Caco-2 (cell line): ENCODE data around the gene MTMR11. TPM values are rescaled to one million over a fixed set of nuclear protein-coding genes. Genes with fewer than 3 reads are reported as not detected.
"Not testable (repeated sequence)": the region's sequence is repeated elsewhere in the genome, so short reads cannot be mapped to it uniquely, and the experiment has no call there.

Source experiments
- BruUV-seq: library from RNA; stranded (reverse); fragments of 400-500 nt; replicated peaks from 2 replicates; lab custom pipeline; 2021; lab: Mats Ljungman, UMichigan
- CTCF ChIA-PET: fragments of 300-600 bp; sonication (Branson Sonifier 250); formaldehyde crosslinking; loops from one replicate; lab custom pipeline; 2022; ENCODE audit warnings: antibody characterized with exemption; lab: Charles Lee
- POLR2A ChIA-PET: fragments of 300-600 bp; sonication (Branson Sonifier 250); formaldehyde crosslinking; loops from one replicate; lab custom pipeline; 2022; ENCODE audit warnings: antibody characterized with exemption; lab: Charles Lee
- DNase-seq, 2 experiments: peaks; one replicate each; pipeline versions ENCODE4 v3.0.0 to v3.0.0-alpha.2; 2020 to 2022
- H3K27me3 ChIP-seq: replicated peaks from 2 replicates; pipeline ENCODE4 v1.6.0; 2011; ENCODE audit warnings: low read length; ENCODE audit not compliant: control insufficient read depth, insufficient read depth
- H3K36me3 ChIP-seq: 2 replicates; pipeline ENCODE4 v1.5.1; 2011; ENCODE audit warnings: low read length; ENCODE audit not compliant: control insufficient read depth, insufficient read depth
- H3K4me1 ChIP-seq: fragments of 250-450 bp; sonication (Bioruptor Pico); 2 replicates; pipeline ENCODE4 v1.5.1; 2020; ENCODE audit warnings: mild to moderate bottlenecking
- H3K4me3 ChIP-seq: 2 replicates; pipeline ENCODE4 v1.5.1; 2011; ENCODE audit warnings: low read depth, mild to moderate bottlenecking, control low read depth, low read length
- H3K9me3 ChIP-seq: fragments of 250-450 bp; sonication (Bioruptor Pico); 2 replicates; pipeline ENCODE4 v1.5.1; 2020; ENCODE audit warnings: mild to moderate bottlenecking, moderate library complexity
- H3K27ac Mint-ChIP-seq: one replicate; pipeline ENCODE4 v1.8.0; 2022; ENCODE audit warnings: mixed read lengths; ENCODE audit not compliant: unreplicated experiment
- H3K27me3 Mint-ChIP-seq: one replicate; pipeline ENCODE4 v1.8.0; 2022; ENCODE audit warnings: mixed read lengths; ENCODE audit not compliant: insufficient read depth, unreplicated experiment
- H3K36me3 Mint-ChIP-seq: one replicate; pipeline ENCODE4 v1.8.0; 2022; ENCODE audit warnings: mild to moderate bottlenecking, mixed read lengths; ENCODE audit not compliant: insufficient read depth, unreplicated experiment
- H3K4me1 Mint-ChIP-seq: one replicate; pipeline ENCODE4 v1.8.0; 2022; ENCODE audit warnings: low read depth, mixed read lengths; ENCODE audit not compliant: unreplicated experiment
- H3K4me3 Mint-ChIP-seq: one replicate; pipeline ENCODE4 v1.8.0; 2022; ENCODE audit warnings: mild to moderate bottlenecking, moderate library complexity, mixed read lengths; ENCODE audit not compliant: unreplicated experiment
- H3K9me3 Mint-ChIP-seq: one replicate; pipeline ENCODE4 v1.8.0; 2022; ENCODE audit warnings: mixed read lengths; ENCODE audit not compliant: unreplicated experiment
- intact Hi-C: fragments of 100-400 bp; cut with micrococcal nuclease; formaldehyde crosslinking; loops from one replicate; pipeline ENCODE4 v1.10.0; 2022; ENCODE audit not compliant: unreplicated experiment
- total RNA-seq: library from RNA; stranded (reverse); gene quantifications from 2 replicates; pipeline ENCODE4 v1.2.3, GENCODE V29; 2022
- TF ChIP-seq, protein P1 (sequence below), 2 experiments: fragments of 200-600 bp in 1 of 2; IDR thresholded peaks; 1 replicate in 1 of 2; 2 replicates in 1 of 2; pipeline versions ENCODE4 v1.5.1 to v1.8.0; 2011 to 2022; ENCODE audit warnings: antibody characterized with exemption in 1 of 2, control low read depth in 1 of 2, inconsistent platforms in 1 of 2, low read depth in 1 of 2, low read length in 1 of 2, mild to moderate bottlenecking in 1 of 2, moderate library complexity in 1 of 2; ENCODE audit not compliant: insufficient read depth in 1 of 2, severe bottlenecking in 1 of 2, unreplicated experiment in 1 of 2

Gene MTMR11
- total RNA-seq, 1 experiment from 2014 or later = 2.2 TPM

DNA sequence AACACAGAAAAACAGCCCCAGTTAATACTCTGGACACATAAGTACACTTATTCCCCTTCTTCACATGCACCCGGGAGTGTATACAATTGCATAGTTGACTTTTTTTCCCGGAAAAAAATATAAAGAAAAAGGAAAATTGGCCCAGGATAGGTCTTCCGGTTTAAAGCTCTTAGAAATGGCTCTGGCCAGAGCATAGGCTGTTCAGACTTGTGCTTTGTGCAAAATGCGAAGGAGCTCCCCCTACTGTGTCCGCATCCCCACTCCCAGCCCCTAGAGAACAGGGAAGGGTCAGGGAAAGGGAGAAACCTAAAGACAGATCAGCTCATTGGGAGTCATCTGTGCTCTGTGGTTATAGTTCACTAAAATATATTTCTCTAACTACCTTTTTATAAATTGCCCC, 5.5 kb upstream of the MTMR11 start:
- H3K27ac Mint-ChIP-seq = no peak overlapping the region

DNA sequence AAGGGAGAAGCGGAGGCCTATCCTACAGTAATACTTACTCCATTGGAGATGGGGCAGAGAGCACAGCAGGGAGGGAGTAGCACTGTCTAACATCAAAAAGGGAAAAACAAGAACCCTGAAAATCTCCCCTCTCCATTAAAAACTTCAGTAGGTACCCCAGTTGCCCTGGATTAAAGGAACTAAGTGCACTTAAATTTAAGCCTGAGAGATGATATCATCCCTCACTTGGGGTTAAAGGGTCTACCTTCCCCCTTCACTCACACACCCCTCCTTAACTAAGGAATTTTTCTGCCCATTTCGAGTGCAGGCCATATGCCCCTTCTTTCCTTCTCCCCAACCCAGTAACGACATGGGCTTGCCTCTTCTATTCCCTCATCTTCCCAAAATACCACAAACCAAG, 3.7 kb upstream of the MTMR11 start:
- Mint-ChIP-seq H3K4me1 (peaks cover 32% of the 10 kb centered on the region), H3K4me3 (no peak overlapping the region), H3K9me3 (no peaks in the 10 kb centered on the region), H3K27ac (no peak overlapping the region), H3K27me3 (no peaks in the 10 kb centered on the region), H3K36me3 (peaks cover 32% of the 10 kb centered on the region)
- peaks cover 37% of the 10 kb centered on the region for H3K4me1 ChIP-seq
- ChIA-PET POLR2A (no interaction called here), CTCF (interaction anchor here (0.6 kb wide), 1 partner anchor 42 kb away, joined by 3 read pairs; no protein-coding TSS in a partner anchor)
- no peaks in the 10 kb centered on the region for H3K27me3 ChIP-seq
- H3K36me3 ChIP-seq = no peaks in the 10 kb centered on the region
- no peaks in the 10 kb centered on the region for H3K9me3 ChIP-seq
- DNase-seq = no peak
- intact Hi-C loops = no loop called here
- no peak overlapping the region for H3K4me3 ChIP-seq
- no TSS peak for BruUV-seq
- TF ChIP-seq, protein P1, sequence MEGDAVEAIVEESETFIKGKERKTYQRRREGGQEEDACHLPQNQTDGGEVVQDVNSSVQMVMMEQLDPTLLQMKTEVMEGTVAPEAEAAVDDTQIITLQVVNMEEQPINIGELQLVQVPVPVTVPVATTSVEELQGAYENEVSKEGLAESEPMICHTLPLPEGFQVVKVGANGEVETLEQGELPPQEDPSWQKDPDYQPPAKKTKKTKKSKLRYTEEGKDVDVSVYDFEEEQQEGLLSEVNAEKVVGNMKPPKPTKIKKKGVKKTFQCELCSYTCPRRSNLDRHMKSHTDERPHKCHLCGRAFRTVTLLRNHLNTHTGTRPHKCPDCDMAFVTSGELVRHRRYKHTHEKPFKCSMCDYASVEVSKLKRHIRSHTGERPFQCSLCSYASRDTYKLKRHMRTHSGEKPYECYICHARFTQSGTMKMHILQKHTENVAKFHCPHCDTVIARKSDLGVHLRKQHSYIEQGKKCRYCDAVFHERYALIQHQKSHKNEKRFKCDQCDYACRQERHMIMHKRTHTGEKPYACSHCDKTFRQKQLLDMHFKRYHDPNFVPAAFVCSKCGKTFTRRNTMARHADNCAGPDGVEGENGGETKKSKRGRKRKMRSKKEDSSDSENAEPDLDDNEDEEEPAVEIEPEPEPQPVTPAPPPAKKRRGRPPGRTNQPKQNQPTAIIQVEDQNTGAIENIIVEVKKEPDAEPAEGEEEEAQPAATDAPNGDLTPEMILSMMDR (IDR thresholded peaks at IDR 0.05; ENCODE audit: insufficient read depth in 1 of 2, low read depth in 1 of 2, low read length in 1 of 2, severe bottlenecking in 1 of 2, unreplicated experiment in 1 of 2) = no peak

More for the DNA sequence above, 5.5 kb upstream of the MTMR11 start:
- Mint-ChIP-seq H3K4me1 (peaks cover 14% of the 10 kb centered on the region), H3K4me3 (no peak overlapping the region), H3K36me3 (peaks cover 37% of the 10 kb centered on the region), H3K27me3 (no peaks in the 10 kb centered on the region), H3K9me3 (no peaks in the 10 kb centered on the region)
- Histone ChIP-seq H3K9me3 (no peaks in the 10 kb centered on the region), H3K4me1 (peaks cover 22% of the 10 kb centered on the region), H3K27me3 (no peaks in the 10 kb centered on the region), H3K36me3 (no peaks in the 10 kb centered on the region), H3K4me3 (no peak overlapping the region)
- no TSS peak for BruUV-seq
- TF ChIP-seq, protein P1 (IDR thresholded peaks at IDR 0.05; ENCODE audit: insufficient read depth in 1 of 2, low read depth in 1 of 2, low read length in 1 of 2, severe bottlenecking in 1 of 2, unreplicated experiment in 1 of 2) = peak; percentile 50 to 66
- CTCF ChIA-PET = interaction anchor here (0.5 to 1.2 kb wide), 6 partner anchors 13 to 245 kb away, joined by 3 to 8 read pairs (median 4); partner anchors contain the start of gene BOLA1
- peak in 1 of 2 experiments; percentile 66 for DNase-seq
- intact Hi-C loops = loop anchor here (1.0 kb wide), 1 partner anchor 54 kb away; no protein-coding TSS in a partner anchor
- POLR2A ChIA-PET = interaction anchor here (1.0 to 1.2 kb wide), 2 partner anchors 14 to 55 kb away, joined by 3 to 11 read pairs; a partner anchor contains a TSS

GRCh38 chr1:149938668-149939003, 2.0 kb upstream of the MTMR11 start:
- intact Hi-C loops = loop anchor here (2.0 kb wide), 1 partner anchor 40 kb away; the partner anchor contains the start of gene BOLA1
- peaks cover 29% of the 10 kb centered on the region for H3K36me3 Mint-ChIP-seq
- peak overlapping the region; percentile 98 for H3K27ac Mint-ChIP-seq
- POLR2A ChIA-PET = interaction anchor here (1.1 kb wide), 2 partner anchors 10 to 51 kb away, joined by 7 to 16 read pairs; a partner anchor contains a TSS
- BruUV-seq, H3K27me3 ChIP-seq, H3K36me3 ChIP-seq, DNase-seq, H3K27me3 Mint-ChIP-seq, H3K9me3 ChIP-seq, H3K9me3 Mint-ChIP-seq: not testable (repeated sequence)
- CTCF ChIA-PET = interaction anchor here (0.6 to 1.5 kb wide), 5 partner anchors 10 to 249 kb away, joined by 3 to 6 read pairs (median 5); a partner anchor contains a TSS
- H3K4me1 Mint-ChIP-seq = peaks cover 33% of the 10 kb centered on the region
- H3K4me3 ChIP-seq = peak overlapping the region; percentile 35
- peak overlapping the region; percentile 83 for H3K4me3 Mint-ChIP-seq
- H3K4me1 ChIP-seq = peaks cover 37% of the 10 kb centered on the region
